Ascending aorta (tissue), 2 donors: ENCODE measurements around the gene NDE1. TPM values are rescaled to one million over a fixed set of nuclear protein-coding genes. Genes with fewer than 3 reads are reported as not detected.

Experiments
- DNase-seq, 2 donors: peaks; one replicate each; pipeline ENCODE4 v3.0.0-alpha.2; 2019; ENCODE audit warnings: low spot score in 2 of 2
- H3K27ac ChIP-seq, 2 donors: fragments of 200-600 bp; sonication (generic); one replicate each; pipeline ENCODE4 v1.5.1; 2016 to 2017; ENCODE audit warnings: mild to moderate bottlenecking in 1 of 2
- H3K27me3 ChIP-seq: fragments of 200-600 bp; sonication (generic); one replicate; pipeline ENCODE4 v1.5.1; 2017
- H3K36me3 ChIP-seq, 2 donors: fragments of 200-600 bp; sonication (generic); one replicate each; pipeline ENCODE4 v1.5.1; 2016
- H3K4me1 ChIP-seq, 2 donors: fragments of 200-600 bp; sonication (generic); one replicate each; pipeline ENCODE4 v1.5.1; 2016 to 2017; ENCODE audit warnings: mild to moderate bottlenecking in 1 of 2
- H3K4me3 ChIP-seq, 2 donors: fragments of 200-600 bp; sonication (generic); one replicate each; pipeline ENCODE4 v1.5.1; 2016 to 2017; ENCODE audit warnings: mild to moderate bottlenecking in 1 of 2
- H3K9me3 ChIP-seq, 2 donors: fragments of 200-600 bp; sonication (generic); one replicate each; pipeline ENCODE4 v1.5.1; 2016
- CTCF ChIP-seq, 3 experiments: fragments of 200-600 bp in 2 of 3; fragments of 450-650 bp in 1 of 3; sonication (generic) in 2 of 3; IDR thresholded peaks; one replicate each; pipeline ENCODE4 v1.5.1; 2016 to 2019; ENCODE audit warnings: antibody characterized with exemption in 3 of 3, mild to moderate bottlenecking in 1 of 3, moderate library complexity in 1 of 3
- intact Hi-C: fragments of 100-400 bp; cut with DNase I; formaldehyde crosslinking; loops from one replicate; pipeline ENCODE4 v1.15.1; 2023
- total RNA-seq: library from RNA; depleted of rRNA; stranded (reverse); fragments of >200 nt; gene quantifications from one replicate; pipeline ENCODE4 v1.1.0, GENCODE V29; 2016

NDE1 gene
- total RNA-seq, 1 donor from 2014 or later: 21.9 TPM

- TF ChIP-seq CTCF (IDR thresholded peaks at IDR 0.05): peak; percentile 59 to 67 (median 67)
- Histone ChIP-seq H3K27me3 (no peaks in the 10 kb centered on the region), H3K36me3 (peaks cover 70 to 88% of the 10 kb centered on the region in 2 donors), H3K4me1 (no peaks in the 10 kb centered on the region), H3K4me3 (no peak overlapping the region), H3K27ac (peak overlapping the region; percentile 7 to 53), H3K9me3 (no peaks in the 10 kb centered on the region)
- intact Hi-C loops: loop anchor here (1.0 kb wide), 1 partner anchor 54 kb away; the partner anchor contains the start of gene NDE1
- peak in 1 of 2 donors; percentile 89 for DNase-seq
Observed at GRCh38 chr16:15704545-15704987, 54.5 kb downstream of the NDE1 start.

GRCh38 chr16:15705064-15705565, 55.1 kb downstream of the NDE1 start:
- no peak for TF ChIP-seq CTCF (IDR thresholded peaks at IDR 0.05)
- no peak for DNase-seq
- no peak overlapping the region for H3K4me3 ChIP-seq
- H3K36me3 ChIP-seq: peaks cover 70 to 88% of the 10 kb centered on the region in 2 donors
- intact Hi-C loops: no loop called here
- no peaks in the 10 kb centered on the region for H3K27me3 ChIP-seq
- peak overlapping the region in 1 of 2 donors; percentile 53 for H3K27ac ChIP-seq
- H3K4me1 ChIP-seq: no peaks in the 10 kb centered on the region
- H3K9me3 ChIP-seq: no peaks in the 10 kb centered on the region

- Histone ChIP-seq H3K36me3 (peaks cover 91 to 97% of the 10 kb centered on the region in 2 donors), H3K4me3 (no peak overlapping the region), H3K27me3 (no peaks in the 10 kb centered on the region), H3K9me3 (no peaks in the 10 kb centered on the region), H3K4me1 (no peaks in the 10 kb centered on the region), H3K27ac (peak overlapping the region; percentile 20 to 23)
- no peak for TF ChIP-seq CTCF (IDR thresholded peaks at IDR 0.05)
- intact Hi-C loops: no loop called here
- no peak for DNase-seq
Observed at GRCh38 chr16:15707332-15707731, 57.3 kb downstream of the NDE1 start.

- intact Hi-C loops: no loop called here
- peak overlapping the region; percentile 4 to 23 for H3K27ac ChIP-seq
- H3K4me1 ChIP-seq: no peaks in the 10 kb centered on the region
- TF ChIP-seq CTCF (IDR thresholded peaks at IDR 0.05): no peak
- H3K4me3 ChIP-seq: no peak overlapping the region
- no peaks in the 10 kb centered on the region for H3K9me3 ChIP-seq
- no peak for DNase-seq
- H3K36me3 ChIP-seq: peaks cover 96 to 97% of the 10 kb centered on the region in 2 donors
- H3K27me3 ChIP-seq: no peaks in the 10 kb centered on the region
Observed at GRCh38 chr16:15708096-15708495, 58.1 kb downstream of the NDE1 start.

- Histone ChIP-seq H3K27me3 (no peaks in the 10 kb centered on the region), H3K27ac (no peak overlapping the region), H3K4me1 (no peaks in the 10 kb centered on the region), H3K9me3 (no peaks in the 10 kb centered on the region), H3K4me3 (no peak overlapping the region), H3K36me3 (peaks cover 96 to 97% of the 10 kb centered on the region in 2 donors)
- intact Hi-C loops: no loop called here
- TF ChIP-seq CTCF (IDR thresholded peaks at IDR 0.05): no peak
- no peak for DNase-seq
Observed at GRCh38 chr16:15708997-15709396, 59.0 kb downstream of the NDE1 start.
